Umbilical cord (tissue), 2 donors: ENCODE measurements around the gene SMOC2. TPM values are rescaled to one million over a fixed set of nuclear protein-coding genes. Genes with fewer than 3 reads are reported as not detected.
A peak's percentile ranks its signal among the peaks of the same experiment; 100 is the strongest.

Experiments used
- DNase-seq: peaks from one replicate; pipeline ENCODE4 v3.0.0-alpha.2; 2015; ENCODE audit warnings: low spot score
- total RNA-seq: library from RNA; depleted of rRNA; stranded (reverse); fragments of >200 nt; gene quantifications from one replicate; pipeline ENCODE4 v1.2.3, GENCODE V29; 2014; ENCODE audit warnings: low replicate concordance; ENCODE audit not compliant: insufficient read depth

SMOC2 gene
- total RNA-seq, 1 donor from 2014 or later: 146 TPM

- DNase-seq: no peak
These were observed 76.2 kb downstream of the SMOC2 start for GRCh38 chr6:168516944-168517741.

- no peak for DNase-seq
These were observed 76.9 kb downstream of the SMOC2 start for GRCh38 chr6:168517742-168518347.

GRCh38 chr6:168518348-168518745 is 77.4 kb downstream of the SMOC2 start:
- DNase-seq: no peak

GRCh38 chr6:168518867-168519266 is 77.9 kb downstream of the SMOC2 start:
- DNase-seq: no peak

- DNase-seq: no peak
These were observed 79.2 kb downstream of the SMOC2 start for GRCh38 chr6:168520233-168520632.

- DNase-seq: peak; percentile 10
These were observed 83.6 kb downstream of the SMOC2 start for GRCh38 chr6:168524571-168525001.

GRCh38 chr6:168525114-168525513 is 84.1 kb downstream of the SMOC2 start:
- no peak for DNase-seq

GRCh38 chr6:168525926-168526630 is 85.1 kb downstream of the SMOC2 start:
- no peak for DNase-seq

GRCh38 chr6:168526841-168527281 is 85.9 kb downstream of the SMOC2 start:
- no peak for DNase-seq

- no peak for DNase-seq
These were observed 86.6 kb downstream of the SMOC2 start for GRCh38 chr6:168527451-168528210.

- no peak for DNase-seq
These were observed 87.6 kb downstream of the SMOC2 start for GRCh38 chr6:168528474-168529095.

GRCh38 chr6:168529214-168529613 is 88.2 kb downstream of the SMOC2 start:
- DNase-seq: no peak

GRCh38 chr6:168530653-168531071 is 89.7 kb downstream of the SMOC2 start:
- no peak for DNase-seq

GRCh38 chr6:168532070-168532469 is 91.1 kb downstream of the SMOC2 start:
- DNase-seq: no peak

- peak; percentile 46 for DNase-seq
These were observed 92.4 kb downstream of the SMOC2 start for GRCh38 chr6:168533414-168533813.

- DNase-seq: no peak
These were observed 93.3 kb downstream of the SMOC2 start for GRCh38 chr6:168534265-168534664.

GRCh38 chr6:168535711-168536110 is 94.7 kb downstream of the SMOC2 start:
- no peak for DNase-seq

- no peak for DNase-seq
These were observed 95.2 kb downstream of the SMOC2 start for GRCh38 chr6:168536196-168536595.

- peak; percentile 61 for DNase-seq
These were observed 95.9 kb downstream of the SMOC2 start for GRCh38 chr6:168536665-168537539.

- no peak for DNase-seq
These were observed 96.5 kb downstream of the SMOC2 start for GRCh38 chr6:168537540-168537884.
